Measurements from ENCODE around the gene ZNF638.
A peak's percentile ranks its signal among the peaks of the same experiment; 100 is the strongest.
"Not testable (repeated sequence)": the region's sequence is repeated elsewhere in the genome, so short reads cannot be mapped to it uniquely, and the experiment has no call there.

The ZNF638 gene

GRCh38 chr2:71417300-71418202 lies 86.0 kb downstream of the ZNF638 start:
- no peak for DNase-seq

- DNase-seq: no peak
Observed at GRCh38 chr2:71419145-71419544, 87.6 kb downstream of the ZNF638 start.

- no peak for DNase-seq
Observed at GRCh38 chr2:71419976-71420375, 88.4 kb downstream of the ZNF638 start.

- DNase-seq: no peak
Observed at GRCh38 chr2:71422786-71423185, 91.2 kb downstream of the ZNF638 start.

- DNase-seq: no peak
Observed at GRCh38 chr2:71423817-71424420, 92.3 kb downstream of the ZNF638 start.

- DNase-seq: no peak
Observed at GRCh38 chr2:71426721-71427120, 95.1 kb downstream of the ZNF638 start.

GRCh38 chr2:71428472-71429383 lies 97.1 kb downstream of the ZNF638 start:
- no peak for DNase-seq

- not testable (repeated sequence) for DNase-seq
Observed at GRCh38 chr2:71445142-71445541, 113.6 kb downstream of the ZNF638 start.

GRCh38 chr2:71446505-71446904 lies 114.9 kb downstream of the ZNF638 start:
- DNase-seq: no peak

GRCh38 chr2:71449343-71449742 lies 117.8 kb downstream of the ZNF638 start:
- no peak for DNase-seq

GRCh38 chr2:71451705-71452104 lies 120.1 kb downstream of the ZNF638 start:
- no peak for DNase-seq

- no peak for DNase-seq
Observed at GRCh38 chr2:71452565-71452964, 121.0 kb downstream of the ZNF638 start.

- DNase-seq: peak; percentile 12
Observed at GRCh38 chr2:71453404-71454220, 122.0 kb downstream of the ZNF638 start, which contains the start of gene DYSF. TSS of gene DYSF (plus strand) at chr2:71453561.

- no peak for DNase-seq
Observed at GRCh38 chr2:71454221-71455010, 122.8 kb downstream of the ZNF638 start.

GRCh38 chr2:71455011-71455740 lies 123.6 kb downstream of the ZNF638 start:
- no peak for DNase-seq

GRCh38 chr2:71455741-71456569 lies 124.4 kb downstream of the ZNF638 start:
- no peak for DNase-seq

GRCh38 chr2:71456617-71457016 lies 125.0 kb downstream of the ZNF638 start:
- DNase-seq: no peak

GRCh38 chr2:71457123-71457915 lies 125.7 kb downstream of the ZNF638 start:
- no peak for DNase-seq

GRCh38 chr2:71457923-71458322 lies 126.3 kb downstream of the ZNF638 start:
- DNase-seq: no peak
